HepG2 (cell line): Measurements from ENCODE around the gene SF3A2. TPM values are rescaled to one million over a fixed set of nuclear protein-coding genes. Genes with fewer than 3 reads are reported as not detected.

Experiments
- CHD2 ChIP-seq: IDR thresholded peaks from 2 replicates; pipeline ENCODE4 v1.6.1; 2011; ENCODE audit warnings: low read depth, low read length, improper control_type of control experiment
- ERF ChIP-seq: IDR thresholded peaks from 2 replicates; pipeline ENCODE4 v1.6.1; 2018; ENCODE audit warnings: missing biosample characterization, missing genetic modification reagents
- GTF2F1 ChIP-seq: fragments of 150-350 bp; IDR thresholded peaks from 2 replicates; pipeline ENCODE4 v1.6.1; 2014; ENCODE audit warnings: low read length
- HIVEP1 ChIP-seq: sonication (generic); formaldehyde crosslinking; IDR thresholded peaks from 2 replicates; pipeline ENCODE4 v1.4.0; 2020; ENCODE audit warnings: mild to moderate bottlenecking, missing genetic modification reagents
- HOXA3 ChIP-seq: sonication (generic); formaldehyde crosslinking; IDR thresholded peaks from 2 replicates; pipeline ENCODE4 v1.5.0; 2020; ENCODE audit warnings: missing genetic modification reagents
- KAT8 ChIP-seq: IDR thresholded peaks from 2 replicates; pipeline ENCODE4 v1.6.1; 2016; ENCODE audit warnings: missing genetic modification reagents, missing compliant biosample characterization
- MBNL3 ChIP-seq: fragments of 250-450 bp; sonication (Bioruptor Pico); conservative IDR thresholded peaks from 2 replicates; pipeline ENCODE4 v1.8.0; 2022; ENCODE audit warnings: mild to moderate bottlenecking, inconsistent platforms
- MTA3 ChIP-seq: sonication (generic); formaldehyde crosslinking; IDR thresholded peaks from 2 replicates; pipeline ENCODE4 v1.4.0; 2020; ENCODE audit warnings: missing genetic modification reagents
- NFYB ChIP-seq: sonication (generic); formaldehyde crosslinking; IDR thresholded peaks from 2 replicates; pipeline ENCODE4 v1.4.0; 2020; ENCODE audit warnings: missing genetic modification reagents
- NKX3-1 ChIP-seq: sonication (generic); formaldehyde crosslinking; IDR thresholded peaks from 2 replicates; pipeline ENCODE4 v1.5.0; 2020; ENCODE audit warnings: missing genetic modification reagents
- SIN3B ChIP-seq: fragments of 150-350 bp; IDR thresholded peaks from 2 replicates; pipeline ENCODE4 v1.6.1; 2014; ENCODE audit warnings: low read length
- SIX1 ChIP-seq: sonication (generic); formaldehyde crosslinking; IDR thresholded peaks from 2 replicates; pipeline ENCODE4 v1.4.0; 2020; ENCODE audit warnings: missing genetic modification reagents, borderline replicate concordance
- SP4 ChIP-seq: sonication (generic); formaldehyde crosslinking; IDR thresholded peaks from 2 replicates; pipeline ENCODE4 v1.8.1; 2023; ENCODE audit warnings: mild to moderate bottlenecking, missing genetic modification reagents
- STAG1 ChIP-seq: sonication (generic); formaldehyde crosslinking; IDR thresholded peaks from 2 replicates; pipeline ENCODE4 v1.4.0; 2020; ENCODE audit warnings: missing genetic modification reagents
- ZBTB38 ChIP-seq: sonication (generic); formaldehyde crosslinking; IDR thresholded peaks from 2 replicates; pipeline ENCODE4 v1.5.1; 2020; ENCODE audit warnings: mild to moderate bottlenecking, missing genetic modification reagents
- ZNF251 ChIP-seq: sonication (generic); formaldehyde crosslinking; IDR thresholded peaks from 2 replicates; pipeline ENCODE4 v1.9.0; 2021; ENCODE audit warnings: mild to moderate bottlenecking, missing genetic modification reagents
- ZNF878 ChIP-seq: sonication (generic); formaldehyde crosslinking; IDR thresholded peaks from 2 replicates; pipeline ENCODE4 v1.8.1; 2023; ENCODE audit warnings: mild to moderate bottlenecking, missing genetic modification reagents, moderate library complexity
- polyA plus RNA-seq, 8 experiments: library from polyadenylated mRNA; depleted of rRNA in 3 of 8; stranded (reverse) in 7 of 8; unstranded in 1 of 8; fragments of >200 nt; fragmentation: Illumina TruSeq in 4 of 8; extraction: Trizol in 4 of 8; gene quantifications; 2 replicates each; pipeline versions ENCODE4 v1.2.1 to v1.2.3, GENCODE V29; 2011 to 2016; ENCODE audit warnings: low read depth in 4 of 8, missing spikeins in 1 of 8, mixed read lengths in 1 of 8; ENCODE audit not compliant: insufficient read depth in 1 of 8
- total RNA-seq, 5 experiments: library from RNA; depleted of rRNA; stranded (reverse); fragments of >200 nt; fragmentation: Illumina TruSeq; extraction: Trizol; gene quantifications; 2 replicates each; pipeline ENCODE4 v1.2.3, GENCODE V29; 2016; ENCODE audit warnings: low read depth in 1 of 5
- TF ChIP-seq, protein P1 (sequence below): sonication (generic); formaldehyde crosslinking; IDR thresholded peaks from 2 replicates; pipeline ENCODE4 v1.4.0; 2020; ENCODE audit warnings: missing genetic modification reagents, borderline replicate concordance
- TF ChIP-seq, protein P2 (sequence below): sonication (generic); formaldehyde crosslinking; IDR thresholded peaks from 2 replicates; pipeline ENCODE4 v1.4.0; 2020; ENCODE audit warnings: mild to moderate bottlenecking, missing genetic modification reagents, borderline replicate concordance
- TF ChIP-seq, protein P3 (sequence below): sonication (generic); formaldehyde crosslinking; IDR thresholded peaks from 2 replicates; pipeline ENCODE4 v1.5.1; 2020; ENCODE audit warnings: mild to moderate bottlenecking, missing genetic modification reagents, borderline replicate concordance

The SF3A2 gene
- total and polyA plus RNA-seq, 2 of the 13 experiments (the other 11 are each of a cell fraction or from before 2014, with no cell fraction given), result 8.6 to 8.8 TPM

DNA sequence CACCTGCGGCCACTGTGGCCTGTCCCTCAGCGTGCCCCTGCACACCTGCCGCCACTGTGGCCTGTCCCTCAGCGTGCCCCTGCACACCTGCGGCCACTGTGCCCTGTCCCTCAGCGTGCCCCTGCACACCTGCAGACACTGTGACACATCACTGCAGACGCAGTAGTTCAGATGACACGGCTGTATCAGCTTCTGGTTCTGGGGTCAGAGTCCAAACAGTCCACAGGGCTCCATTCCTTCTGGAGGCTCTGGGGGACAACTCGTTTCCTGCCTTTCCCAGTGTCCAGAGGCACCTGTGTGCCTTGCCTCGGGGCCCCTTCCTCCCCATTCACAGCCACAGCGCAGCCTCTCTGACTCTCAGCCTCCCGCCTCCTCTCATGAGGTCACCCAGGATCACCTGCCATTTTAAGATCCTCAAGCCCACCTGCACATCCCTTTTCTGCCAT, 5.5 kb downstream of the SF3A2 start (continued):
- no peak for TF ChIP-seq NKX3-1 (CRISPR knock-in tag)
- TF ChIP-seq SIN3B, result no peak
- TF ChIP-seq ZNF251 (CRISPR knock-in tag), result no peak
- no peak for TF ChIP-seq ZNF878 (CRISPR knock-in tag)
- peak; percentile 74 for TF ChIP-seq HOXA3 (CRISPR knock-in tag)
- TF ChIP-seq CHD2, result no peak
- no peak for TF ChIP-seq MTA3 (CRISPR knock-in tag)
- TF ChIP-seq SIX1 (CRISPR knock-in tag), result no peak
- TF ChIP-seq ZBTB38 (CRISPR knock-in tag), result 0 out of 2 replicates have a peak, but pooled peaks have one; percentile 23
- TF ChIP-seq HIVEP1 (CRISPR knock-in tag), result 0 out of 2 replicates have a peak, but pooled peaks have one; percentile 28
- TF ChIP-seq ERF (CRISPR knock-in tag), result no peak; the same call in 1 of the 2 replicates
- no peak for TF ChIP-seq MBNL3 (CRISPR knock-in tag)
- TF ChIP-seq, protein P1, sequence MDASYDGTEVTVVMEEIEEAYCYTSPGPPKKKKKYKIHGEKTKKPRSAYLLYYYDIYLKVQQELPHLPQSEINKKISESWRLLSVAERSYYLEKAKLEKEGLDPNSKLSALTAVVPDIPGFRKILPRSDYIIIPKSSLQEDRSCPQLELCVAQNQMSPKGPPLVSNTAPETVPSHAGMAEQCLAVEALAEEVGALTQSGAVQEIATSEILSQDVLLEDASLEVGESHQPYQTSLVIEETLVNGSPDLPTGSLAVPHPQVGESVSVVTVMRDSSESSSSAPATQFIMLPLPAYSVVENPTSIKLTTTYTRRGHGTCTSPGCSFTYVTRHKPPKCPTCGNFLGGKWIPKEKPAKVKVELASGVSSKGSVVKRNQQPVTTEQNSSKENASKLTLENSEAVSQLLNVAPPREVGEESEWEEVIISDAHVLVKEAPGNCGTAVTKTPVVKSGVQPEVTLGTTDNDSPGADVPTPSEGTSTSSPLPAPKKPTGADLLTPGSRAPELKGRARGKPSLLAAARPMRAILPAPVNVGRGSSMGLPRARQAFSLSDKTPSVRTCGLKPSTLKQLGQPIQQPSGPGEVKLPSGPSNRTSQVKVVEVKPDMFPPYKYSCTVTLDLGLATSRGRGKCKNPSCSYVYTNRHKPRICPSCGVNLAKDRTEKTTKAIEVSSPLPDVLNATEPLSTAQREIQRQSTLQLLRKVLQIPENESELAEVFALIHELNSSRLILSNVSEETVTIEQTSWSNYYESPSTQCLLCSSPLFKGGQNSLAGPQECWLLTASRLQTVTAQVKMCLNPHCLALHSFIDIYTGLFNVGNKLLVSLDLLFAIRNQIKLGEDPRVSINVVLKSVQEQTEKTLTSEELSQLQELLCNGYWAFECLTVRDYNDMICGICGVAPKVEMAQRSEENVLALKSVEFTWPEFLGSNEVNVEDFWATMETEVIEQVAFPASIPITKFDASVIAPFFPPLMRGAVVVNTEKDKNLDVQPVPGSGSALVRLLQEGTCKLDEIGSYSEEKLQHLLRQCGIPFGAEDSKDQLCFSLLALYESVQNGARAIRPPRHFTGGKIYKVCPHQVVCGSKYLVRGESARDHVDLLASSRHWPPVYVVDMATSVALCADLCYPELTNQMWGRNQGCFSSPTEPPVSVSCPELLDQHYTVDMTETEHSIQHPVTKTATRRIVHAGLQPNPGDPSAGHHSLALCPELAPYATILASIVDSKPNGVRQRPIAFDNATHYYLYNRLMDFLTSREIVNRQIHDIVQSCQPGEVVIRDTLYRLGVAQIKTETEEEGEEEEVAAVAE (CRISPR knock-in tag), result no peak
- peak; percentile 57; the same call in 1 of the 2 replicates for TF ChIP-seq KAT8 (CRISPR knock-in tag)
- TF ChIP-seq, protein P2, sequence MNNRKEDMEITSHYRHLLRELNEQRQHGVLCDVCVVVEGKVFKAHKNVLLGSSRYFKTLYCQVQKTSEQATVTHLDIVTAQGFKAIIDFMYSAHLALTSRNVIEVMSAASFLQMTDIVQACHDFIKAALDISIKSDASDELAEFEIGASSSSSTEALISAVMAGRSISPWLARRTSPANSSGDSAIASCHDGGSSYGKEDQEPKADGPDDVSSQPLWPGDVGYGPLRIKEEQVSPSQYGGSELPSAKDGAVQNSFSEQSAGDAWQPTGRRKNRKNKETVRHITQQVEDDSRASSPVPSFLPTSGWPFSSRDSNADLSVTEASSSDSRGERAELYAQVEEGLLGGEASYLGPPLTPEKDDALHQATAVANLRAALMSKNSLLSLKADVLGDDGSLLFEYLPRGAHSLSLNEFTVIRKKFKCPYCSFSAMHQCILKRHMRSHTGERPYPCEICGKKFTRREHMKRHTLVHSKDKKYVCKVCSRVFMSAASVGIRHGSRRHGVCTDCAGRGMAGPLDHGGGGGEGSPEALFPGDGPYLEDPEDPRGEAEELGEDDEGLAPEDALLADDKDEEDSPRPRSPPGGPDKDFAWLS, result no peak
- TF ChIP-seq NFYB (CRISPR knock-in tag), result no peak
- TF ChIP-seq, protein P3, sequence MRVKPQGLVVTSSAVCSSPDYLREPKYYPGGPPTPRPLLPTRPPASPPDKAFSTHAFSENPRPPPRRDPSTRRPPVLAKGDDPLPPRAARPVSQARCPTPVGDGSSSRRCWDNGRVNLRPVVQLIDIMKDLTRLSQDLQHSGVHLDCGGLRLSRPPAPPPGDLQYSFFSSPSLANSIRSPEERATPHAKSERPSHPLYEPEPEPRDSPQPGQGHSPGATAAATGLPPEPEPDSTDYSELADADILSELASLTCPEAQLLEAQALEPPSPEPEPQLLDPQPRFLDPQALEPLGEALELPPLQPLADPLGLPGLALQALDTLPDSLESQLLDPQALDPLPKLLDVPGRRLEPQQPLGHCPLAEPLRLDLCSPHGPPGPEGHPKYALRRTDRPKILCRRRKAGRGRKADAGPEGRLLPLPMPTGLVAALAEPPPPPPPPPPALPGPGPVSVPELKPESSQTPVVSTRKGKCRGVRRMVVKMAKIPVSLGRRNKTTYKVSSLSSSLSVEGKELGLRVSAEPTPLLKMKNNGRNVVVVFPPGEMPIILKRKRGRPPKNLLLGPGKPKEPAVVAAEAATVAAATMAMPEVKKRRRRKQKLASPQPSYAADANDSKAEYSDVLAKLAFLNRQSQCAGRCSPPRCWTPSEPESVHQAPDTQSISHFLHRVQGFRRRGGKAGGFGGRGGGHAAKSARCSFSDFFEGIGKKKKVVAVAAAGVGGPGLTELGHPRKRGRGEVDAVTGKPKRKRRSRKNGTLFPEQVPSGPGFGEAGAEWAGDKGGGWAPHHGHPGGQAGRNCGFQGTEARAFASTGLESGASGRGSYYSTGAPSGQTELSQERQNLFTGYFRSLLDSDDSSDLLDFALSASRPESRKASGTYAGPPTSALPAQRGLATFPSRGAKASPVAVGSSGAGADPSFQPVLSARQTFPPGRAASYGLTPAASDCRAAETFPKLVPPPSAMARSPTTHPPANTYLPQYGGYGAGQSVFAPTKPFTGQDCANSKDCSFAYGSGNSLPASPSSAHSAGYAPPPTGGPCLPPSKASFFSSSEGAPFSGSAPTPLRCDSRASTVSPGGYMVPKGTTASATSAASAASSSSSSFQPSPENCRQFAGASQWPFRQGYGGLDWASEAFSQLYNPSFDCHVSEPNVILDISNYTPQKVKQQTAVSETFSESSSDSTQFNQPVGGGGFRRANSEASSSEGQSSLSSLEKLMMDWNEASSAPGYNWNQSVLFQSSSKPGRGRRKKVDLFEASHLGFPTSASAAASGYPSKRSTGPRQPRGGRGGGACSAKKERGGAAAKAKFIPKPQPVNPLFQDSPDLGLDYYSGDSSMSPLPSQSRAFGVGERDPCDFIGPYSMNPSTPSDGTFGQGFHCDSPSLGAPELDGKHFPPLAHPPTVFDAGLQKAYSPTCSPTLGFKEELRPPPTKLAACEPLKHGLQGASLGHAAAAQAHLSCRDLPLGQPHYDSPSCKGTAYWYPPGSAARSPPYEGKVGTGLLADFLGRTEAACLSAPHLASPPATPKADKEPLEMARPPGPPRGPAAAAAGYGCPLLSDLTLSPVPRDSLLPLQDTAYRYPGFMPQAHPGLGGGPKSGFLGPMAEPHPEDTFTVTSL, result no peak
- TF ChIP-seq SP4, result no peak
- TF ChIP-seq GTF2F1, result no peak
- no peak for TF ChIP-seq STAG1 (CRISPR knock-in tag)
